ENCODE data around the gene SH3GL1.
A peak's percentile ranks its signal among the peaks of the same experiment; 100 is the strongest.

Gene SH3GL1

GRCh38 chr19:4443966-4444764 is 43.8 kb upstream of the SH3GL1 start:
- ATAC-seq: peak; percentile 2
- TF ChIP-seq BACH2 (CRISPR knock-in tag; IDR thresholded peaks at IDR 0.05; ENCODE audit: borderline replicate concordance): no peak
- no peak for TF ChIP-seq TSHZ2 (CRISPR knock-in tag; IDR thresholded peaks at IDR 0.05)
- no peak for TF ChIP-seq TOX (CRISPR knock-in tag; IDR thresholded peaks at IDR 0.05; ENCODE audit: borderline replicate concordance)
- TF ChIP-seq ZNF70 (CRISPR knock-in tag; IDR thresholded peaks at IDR 0.05): no peak
- no peak for TF ChIP-seq RARB (CRISPR knock-in tag; IDR thresholded peaks at IDR 0.05)
- TF ChIP-seq ESRRG (CRISPR knock-in tag; IDR thresholded peaks at IDR 0.05): no peak

- peak; percentile 3; the same call in 1 of the 3 replicates for ATAC-seq
- TF ChIP-seq ZNF8 (CRISPR knock-in tag; IDR thresholded peaks at IDR 0.05) (no peak), PPARA (CRISPR knock-in tag; IDR thresholded peaks at IDR 0.05; ENCODE audit: borderline replicate concordance) (no peak), PATZ1 (CRISPR knock-in tag; IDR thresholded peaks at IDR 0.05; ENCODE audit: borderline replicate concordance) (no peak), ARNTL (CRISPR knock-in tag; IDR thresholded peaks at IDR 0.05; ENCODE audit: borderline replicate concordance, low read depth) (no peak), BACH2 (CRISPR knock-in tag; IDR thresholded peaks at IDR 0.05; ENCODE audit: borderline replicate concordance) (no peak), OSR1 (CRISPR knock-in tag; IDR thresholded peaks at IDR 0.05) (no peak), ESRRG (CRISPR knock-in tag; IDR thresholded peaks at IDR 0.05) (no peak), ZNF70 (CRISPR knock-in tag; IDR thresholded peaks at IDR 0.05) (no peak), GLIS3 (CRISPR knock-in tag; IDR thresholded peaks at IDR 0.05) (no peak), TCF4 (CRISPR knock-in tag; IDR thresholded peaks at IDR 0.05; ENCODE audit: borderline replicate concordance) (no peak), CSRNP3 (CRISPR knock-in tag; IDR thresholded peaks at IDR 0.05) (no peak), SNAI2 (CRISPR knock-in tag; IDR thresholded peaks at IDR 0.05) (no peak), POU6F1 (CRISPR knock-in tag; IDR thresholded peaks at IDR 0.05; ENCODE audit: borderline replicate concordance, low read depth) (no peak)
These were observed 42.8 kb upstream of the SH3GL1 start for GRCh38 chr19:4443188-4443587.

GRCh38 chr19:4442819-4443146 is 42.4 kb upstream of the SH3GL1 start:
- no peak for ATAC-seq
- TF ChIP-seq SNAI2 (CRISPR knock-in tag; IDR thresholded peaks at IDR 0.05): no peak
- no peak for TF ChIP-seq TOX (CRISPR knock-in tag; IDR thresholded peaks at IDR 0.05; ENCODE audit: borderline replicate concordance)
- TF ChIP-seq PPARA (CRISPR knock-in tag; IDR thresholded peaks at IDR 0.05; ENCODE audit: borderline replicate concordance): no peak
- no peak for TF ChIP-seq CSDC2 (CRISPR knock-in tag; IDR thresholded peaks at IDR 0.05)
- TF ChIP-seq ZNF70 (CRISPR knock-in tag; IDR thresholded peaks at IDR 0.05): no peak
- TF ChIP-seq POU6F1 (CRISPR knock-in tag; IDR thresholded peaks at IDR 0.05; ENCODE audit: borderline replicate concordance, low read depth): no peak

Measured in SK-N-SH treated with all-trans-retinoic acid at 6 μM for 48 hours (cell line).